Smooth muscle cell (in vitro differentiated cells): Measurements from ENCODE around the gene CPNE7. TPM values are rescaled to one million over a fixed set of nuclear protein-coding genes. Genes with fewer than 3 reads are reported as not detected.

Source experiments
- DNase-seq: peaks from one replicate; lab custom pipeline; 2025; ENCODE audit not compliant: unreplicated experiment; lab: John Stamatoyannopoulos, UW
- H2AFZ ChIP-seq: fragments of 200-600 bp; sonication (generic); 2 replicates; pipeline ENCODE4 v1.6.0; 2016; ENCODE audit warnings: antibody characterized with exemption, low read depth, mild to moderate bottlenecking
- H3F3A ChIP-seq: fragments of 200-600 bp; sonication (generic); 2 replicates; pipeline ENCODE4 v1.6.0; 2017; ENCODE audit warnings: antibody characterized with exemption, low read depth
- H3K27ac ChIP-seq: fragments of 200-600 bp; sonication (generic); 2 replicates; pipeline ENCODE4 v1.5.1; 2016; ENCODE audit warnings: low read depth, mild to moderate bottlenecking
- H3K27me3 ChIP-seq: fragments of 200-600 bp; sonication (generic); 2 replicates; pipeline ENCODE4 v1.6.1; 2016; ENCODE audit warnings: low read depth, mild to moderate bottlenecking
- H3K36me3 ChIP-seq: fragments of 200-600 bp; sonication (generic); 2 replicates; pipeline ENCODE4 v1.5.1; 2016; ENCODE audit warnings: low read depth
- H3K4me1 ChIP-seq: fragments of 200-600 bp; sonication (generic); 2 replicates; pipeline ENCODE4 v1.5.1; 2016; ENCODE audit warnings: low read depth
- H3K4me2 ChIP-seq: fragments of 200-600 bp; sonication (generic); 2 replicates; pipeline ENCODE4 v1.6.0; 2016; ENCODE audit warnings: mild to moderate bottlenecking
- H3K4me3 ChIP-seq: fragments of 200-600 bp; sonication (generic); 2 replicates; pipeline ENCODE4 v1.5.1; 2016; ENCODE audit warnings: mild to moderate bottlenecking
- H3K79me2 ChIP-seq: fragments of 200-600 bp; sonication (generic); 2 replicates; pipeline ENCODE4 v1.6.0; 2016; ENCODE audit warnings: low read depth, mild to moderate bottlenecking
- H3K9ac ChIP-seq: fragments of 200-600 bp; sonication (generic); 2 replicates; pipeline ENCODE4 v1.6.0; 2016; ENCODE audit warnings: low read depth
- H3K9me3 ChIP-seq: fragments of 200-600 bp; sonication (generic); replicated peaks from 2 replicates; pipeline ENCODE4 v1.5.1; 2016; ENCODE audit warnings: low read depth
- H4K20me1 ChIP-seq: fragments of 200-600 bp; sonication (generic); 2 replicates; pipeline ENCODE4 v1.6.0; 2016; ENCODE audit warnings: low read depth
- CTCF ChIP-seq: fragments of 200-600 bp; sonication (generic); IDR thresholded peaks from 2 replicates; pipeline ENCODE4 v1.5.1; 2017; ENCODE audit warnings: borderline replicate concordance, mild to moderate bottlenecking, antibody characterized with exemption; ENCODE audit not compliant: insufficient read depth, poor library complexity, severe bottlenecking
- WGBS: methylation state at CpG from one replicate; pipeline ENCODE4 v1.1.7; 2016; ENCODE audit warnings: low lambda C conversion rate; 5-methylcytosine and 5-hydroxymethylcytosine counted together
- polyA plus RNA-seq: library from polyadenylated mRNA; unstranded; fragments of >200 nt; fragmentation: Nextera tagmentation; extraction: Ambion mirVana; gene quantifications from 2 replicates; pipeline ENCODE4 v1.2.1, GENCODE V29; 2016
- total RNA-seq: library from RNA; depleted of rRNA; stranded (reverse); fragments of >200 nt; gene quantifications from 2 replicates; pipeline ENCODE4 v1.2.3, GENCODE V29; 2014

CPNE7 gene
- total and polyA plus RNA-seq, 2 experiments from 2014 or later, result 0.14 to 0.58 TPM

- Histone ChIP-seq H3K9ac (no peak overlapping the region), H4K20me1 (no peaks in the 10 kb centered on the region), H3K9me3 (no peaks in the 10 kb centered on the region), H3K79me2 (no peaks in the 10 kb centered on the region), H3K36me3 (no peaks in the 10 kb centered on the region), H3K4me2 (peak overlapping the region; percentile 68), H3K27ac (no peak overlapping the region), H3F3A (no peaks in the 10 kb centered on the region), H2AFZ (no peak overlapping the region), H3K27me3 (no peaks in the 10 kb centered on the region), H3K4me3 (no peak overlapping the region), H3K4me1 (no peaks in the 10 kb centered on the region)
- WGBS, result 67% methylated on average over 12 of the region's 14 CpGs
- TF ChIP-seq CTCF, result no peak
- no peak for DNase-seq
Measured at GRCh38 chr16:89641458-89642119, 66.0 kb downstream of the CPNE7 start.

- 93% methylated on average over 13 of the region's 13 CpGs for WGBS
- no peak for DNase-seq
- no peaks in the 10 kb centered on the region for H3F3A ChIP-seq
- H3K4me1 ChIP-seq, result no peaks in the 10 kb centered on the region
- TF ChIP-seq CTCF, result no peak
- H3K79me2 ChIP-seq, result no peaks in the 10 kb centered on the region
- no peak overlapping the region for H3K4me3 ChIP-seq
- H4K20me1 ChIP-seq, result peaks cover 3% of the 10 kb centered on the region
- no peaks in the 10 kb centered on the region for H3K9me3 ChIP-seq
- no peak overlapping the region for H2AFZ ChIP-seq
- H3K27ac ChIP-seq, result no peak overlapping the region
- H3K27me3 ChIP-seq, result no peaks in the 10 kb centered on the region
- H3K36me3 ChIP-seq, result no peaks in the 10 kb centered on the region
- no peak overlapping the region for H3K4me2 ChIP-seq
- H3K9ac ChIP-seq, result no peak overlapping the region
Measured at GRCh38 chr16:89642574-89642973, 67.0 kb downstream of the CPNE7 start.

- TF ChIP-seq CTCF, result no peak
- Histone ChIP-seq H3K9me3 (no peaks in the 10 kb centered on the region), H3K4me2 (no peak overlapping the region), H3K4me1 (no peaks in the 10 kb centered on the region), H3F3A (no peaks in the 10 kb centered on the region), H3K4me3 (no peak overlapping the region), H4K20me1 (peaks cover 3% of the 10 kb centered on the region), H3K36me3 (no peaks in the 10 kb centered on the region), H3K27me3 (no peaks in the 10 kb centered on the region), H3K27ac (no peak overlapping the region), H3K9ac (no peak overlapping the region), H3K79me2 (no peaks in the 10 kb centered on the region), H2AFZ (no peak overlapping the region)
- DNase-seq, result no peak
- WGBS, result 87% methylated on average over 14 of the region's 14 CpGs
Measured at GRCh38 chr16:89643769-89644300, 68.3 kb downstream of the CPNE7 start.

- no peak for TF ChIP-seq CTCF
- Histone ChIP-seq H2AFZ (no peak overlapping the region), H3K4me3 (no peak overlapping the region)
Measured at GRCh38 chr16:89645122-89645521, 69.6 kb downstream of the CPNE7 start.

More at GRCh38 chr16:89645122-89645521, 69.6 kb downstream of the CPNE7 start:
- Histone ChIP-seq H3K79me2 (no peaks in the 10 kb centered on the region), H3K4me2 (no peak overlapping the region), H3K9ac (no peak overlapping the region), H3K4me1 (no peaks in the 10 kb centered on the region), H3K27me3 (no peaks in the 10 kb centered on the region), H3K9me3 (no peaks in the 10 kb centered on the region), H4K20me1 (peaks cover 7% of the 10 kb centered on the region), H3K27ac (no peak overlapping the region), H3K36me3 (no peaks in the 10 kb centered on the region), H3F3A (no peaks in the 10 kb centered on the region)
- WGBS, result 99% methylated on average over 9 of the region's 11 CpGs
- DNase-seq, result no peak
